HEK293 (cell line): ENCODE data around the gene RAE1.

ENCODE experiments used
- CTCF ChIA-PET: fragments of 350-600 bp; formaldehyde crosslinking; extraction: SDS; loops from one replicate; lab custom pipeline; 2021; ENCODE audit warnings: antibody characterized with exemption; lab: Yijun Ruan, JAX
- POLR2A ChIA-PET: fragments of 300-600 bp; formaldehyde crosslinking; extraction: SDS; loops from one replicate; lab custom pipeline; 2020; ENCODE audit warnings: antibody characterized with exemption, inconsistent platforms; lab: Yijun Ruan, JAX
- H3K27ac ChIP-seq: fragments of 200-500 bp; sonication (Bioruptor generic); 2 replicates; pipeline ENCODE4 v1.5.1; 2014; ENCODE audit warnings: low read depth, low read length, control low read depth, inconsistent platforms; ENCODE audit errors: extremely low read depth
- H3K36me3 ChIP-seq, 2 experiments: fragments of 200-500 bp in 1 of 2; sonication (Bioruptor generic) in 1 of 2; 1 replicate in 1 of 2; 2 replicates in 1 of 2; pipeline ENCODE4 v1.5.1; 2014 to 2017; ENCODE audit warnings: inconsistent platforms in 2 of 2, low read length in 2 of 2; ENCODE audit not compliant: control insufficient read depth in 2 of 2, insufficient read depth in 1 of 2
- H3K4me1 ChIP-seq: fragments of 200-500 bp; sonication (Bioruptor generic); 2 replicates; pipeline ENCODE4 v1.5.1; 2014; ENCODE audit warnings: mild to moderate bottlenecking, low read length, inconsistent platforms; ENCODE audit not compliant: control insufficient read depth, insufficient read depth
- H3K4me3 ChIP-seq: 2 replicates; pipeline ENCODE4 v1.5.1; 2011; ENCODE audit warnings: low read depth, mild to moderate bottlenecking, control low read depth, low read length, moderate library complexity
- H3K9me3 ChIP-seq: fragments of 200-500 bp; sonication (Bioruptor generic); 2 replicates; pipeline ENCODE4 v1.5.1; 2014; ENCODE audit warnings: low read depth, low read length, inconsistent platforms; ENCODE audit not compliant: control insufficient read depth, insufficient read depth
- GFI1B ChIP-seq: fragments of 450-650 bp; formaldehyde crosslinking; IDR thresholded peaks from 2 replicates; pipeline ENCODE4 v1.5.1; 2016; ENCODE audit warnings: missing biosample characterization, missing genetic modification characterization
- HOXC10 ChIP-seq: sonication (generic); formaldehyde crosslinking; IDR thresholded peaks from 2 replicates; pipeline ENCODE4 v1.8.1; 2023; ENCODE audit warnings: mild to moderate bottlenecking, missing genetic modification reagents
- OVOL3 ChIP-seq: fragments of 450-650 bp; formaldehyde crosslinking; IDR thresholded peaks from 2 replicates; pipeline ENCODE4 v1.5.1; 2016; ENCODE audit warnings: missing biosample characterization, missing genetic modification characterization
- SALL2 ChIP-seq: fragments of 450-650 bp; formaldehyde crosslinking; IDR thresholded peaks from 2 replicates; pipeline ENCODE4 v1.5.0; 2017; ENCODE audit warnings: missing biosample characterization, mild to moderate bottlenecking, missing genetic modification characterization, borderline replicate concordance
- SCRT1 ChIP-seq: fragments of 450-650 bp; formaldehyde crosslinking; IDR thresholded peaks from 2 replicates; pipeline ENCODE4 v1.5.1; 2016; ENCODE audit warnings: missing biosample characterization, missing genetic modification characterization, borderline replicate concordance
- ZFHX2 ChIP-seq: fragments of 450-650 bp; formaldehyde crosslinking; conservative IDR thresholded peaks from 2 replicates; pipeline ENCODE4 v1.5.1; 2016; ENCODE audit warnings: missing biosample characterization, missing genetic modification characterization
- ZIC2 ChIP-seq: fragments of 450-650 bp; formaldehyde crosslinking; IDR thresholded peaks from 2 replicates; pipeline ENCODE4 v1.5.1; 2016; ENCODE audit warnings: missing biosample characterization, missing genetic modification characterization
- ZNF10 ChIP-seq: fragments of 450-650 bp; formaldehyde crosslinking; IDR thresholded peaks from 2 replicates; pipeline ENCODE4 v1.5.1; 2017; ENCODE audit warnings: missing biosample characterization, missing genetic modification characterization
- ZNF114 ChIP-seq: fragments of 450-650 bp; formaldehyde crosslinking; IDR thresholded peaks from 2 replicates; pipeline ENCODE4 v1.5.0; 2017; ENCODE audit warnings: missing biosample characterization, missing genetic modification characterization
- ZNF138 ChIP-seq: fragments of 450-650 bp; formaldehyde crosslinking; IDR thresholded peaks from 2 replicates; pipeline ENCODE4 v1.5.1; 2016; ENCODE audit warnings: missing biosample characterization, missing genetic modification characterization, borderline replicate concordance
- ZNF473 ChIP-seq: fragments of 450-650 bp; formaldehyde crosslinking; IDR thresholded peaks from 2 replicates; pipeline ENCODE4 v1.5.1; 2017; ENCODE audit warnings: missing biosample characterization, missing genetic modification characterization
- ZNF555 ChIP-seq: fragments of 450-650 bp; formaldehyde crosslinking; conservative IDR thresholded peaks from 2 replicates; pipeline ENCODE4 v1.5.1; 2017; ENCODE audit warnings: missing biosample characterization, mild to moderate bottlenecking, missing genetic modification characterization, inconsistent platforms
- ZNF585B ChIP-seq: fragments of 450-650 bp; formaldehyde crosslinking; IDR thresholded peaks from 2 replicates; pipeline ENCODE4 v1.5.1; 2016; ENCODE audit warnings: missing biosample characterization, missing genetic modification characterization
- ZNF660 ChIP-seq: fragments of 450-650 bp; IDR thresholded peaks from 2 replicates; pipeline ENCODE4 v1.5.1; 2018; ENCODE audit warnings: missing biosample characterization, mild to moderate bottlenecking, missing genetic modification characterization
- ZNF791 ChIP-seq: fragments of 450-650 bp; formaldehyde crosslinking; IDR thresholded peaks from 2 replicates; pipeline ENCODE4 v1.5.1; 2016; ENCODE audit warnings: missing biosample characterization, missing genetic modification characterization
- ZSCAN30 ChIP-seq: fragments of 450-650 bp; IDR thresholded peaks from 2 replicates; pipeline ENCODE4 v1.5.1; 2018; ENCODE audit warnings: missing biosample characterization, mild to moderate bottlenecking, missing genetic modification characterization, moderate library complexity
- TF ChIP-seq, protein P1 (sequence below): fragments of 450-650 bp; formaldehyde crosslinking; IDR thresholded peaks from 2 replicates; pipeline ENCODE4 v1.5.1; 2017; ENCODE audit warnings: missing biosample characterization, missing genetic modification characterization
- TF ChIP-seq, protein P2 (sequence below): fragments of 450-650 bp; formaldehyde crosslinking; IDR thresholded peaks from 2 replicates; pipeline ENCODE4 v1.5.1; 2017; ENCODE audit warnings: missing biosample characterization, missing genetic modification characterization
- TF ChIP-seq, protein P3 (sequence below): fragments of 450-650 bp; formaldehyde crosslinking; IDR thresholded peaks from 2 replicates; pipeline ENCODE4 v1.5.1; 2017; ENCODE audit warnings: missing biosample characterization, mild to moderate bottlenecking, missing genetic modification characterization, moderate library complexity

The RAE1 gene

GRCh38 chr20:57398231-57398821 is 47.3 kb downstream of the RAE1 start:
- ChIA-PET POLR2A (no interaction called here), CTCF (interaction anchor here (0.8 kb wide), 1 partner anchor 14 kb away, joined by 3 read pairs; no protein-coding TSS in a partner anchor)
- TF ChIP-seq, protein P1, sequence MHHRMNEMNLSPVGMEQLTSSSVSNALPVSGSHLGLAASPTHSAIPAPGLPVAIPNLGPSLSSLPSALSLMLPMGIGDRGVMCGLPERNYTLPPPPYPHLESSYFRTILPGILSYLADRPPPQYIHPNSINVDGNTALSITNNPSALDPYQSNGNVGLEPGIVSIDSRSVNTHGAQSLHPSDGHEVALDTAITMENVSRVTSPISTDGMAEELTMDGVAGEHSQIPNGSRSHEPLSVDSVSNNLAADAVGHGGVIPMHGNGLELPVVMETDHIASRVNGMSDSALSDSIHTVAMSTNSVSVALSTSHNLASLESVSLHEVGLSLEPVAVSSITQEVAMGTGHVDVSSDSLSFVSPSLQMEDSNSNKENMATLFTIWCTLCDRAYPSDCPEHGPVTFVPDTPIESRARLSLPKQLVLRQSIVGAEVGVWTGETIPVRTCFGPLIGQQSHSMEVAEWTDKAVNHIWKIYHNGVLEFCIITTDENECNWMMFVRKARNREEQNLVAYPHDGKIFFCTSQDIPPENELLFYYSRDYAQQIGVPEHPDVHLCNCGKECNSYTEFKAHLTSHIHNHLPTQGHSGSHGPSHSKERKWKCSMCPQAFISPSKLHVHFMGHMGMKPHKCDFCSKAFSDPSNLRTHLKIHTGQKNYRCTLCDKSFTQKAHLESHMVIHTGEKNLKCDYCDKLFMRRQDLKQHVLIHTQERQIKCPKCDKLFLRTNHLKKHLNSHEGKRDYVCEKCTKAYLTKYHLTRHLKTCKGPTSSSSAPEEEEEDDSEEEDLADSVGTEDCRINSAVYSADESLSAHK (tag by site-specific recombination), result no peak
- TF ChIP-seq ZNF555 (tag by site-specific recombination), result no peak
- TF ChIP-seq SALL2 (tag by site-specific recombination), result no peak
- no peak for TF ChIP-seq ZIC2 (tag by site-specific recombination)
- Histone ChIP-seq H3K27ac (no peak overlapping the region), H3K4me3 (no peak overlapping the region), H3K4me1 (no peaks in the 10 kb centered on the region), H3K36me3 (peaks cover 0 to 98% of the 10 kb centered on the region in 2 experiments; a peak in 2 of 3 replicates), H3K9me3 (no peaks in the 10 kb centered on the region)

- Histone ChIP-seq H3K4me1 (no peaks in the 10 kb centered on the region), H3K9me3 (no peaks in the 10 kb centered on the region), H3K27ac (no peak overlapping the region), H3K36me3 (peaks cover 0 to 98% of the 10 kb centered on the region in 2 experiments; a peak in 2 of 3 replicates), H3K4me3 (no peak overlapping the region)
- TF ChIP-seq ZNF660 (tag by site-specific recombination), result no peak
- TF ChIP-seq ZNF138 (tag by site-specific recombination), result no peak
- TF ChIP-seq GFI1B (tag by site-specific recombination), result no peak
- TF ChIP-seq ZNF114 (tag by site-specific recombination), result no peak
- TF ChIP-seq ZNF473 (tag by site-specific recombination), result no peak
- no peak for TF ChIP-seq HOXC10 (CRISPR knock-in tag)
- no peak for TF ChIP-seq OVOL3
- TF ChIP-seq ZNF791 (tag by site-specific recombination), result no peak
- TF ChIP-seq, protein P2, sequence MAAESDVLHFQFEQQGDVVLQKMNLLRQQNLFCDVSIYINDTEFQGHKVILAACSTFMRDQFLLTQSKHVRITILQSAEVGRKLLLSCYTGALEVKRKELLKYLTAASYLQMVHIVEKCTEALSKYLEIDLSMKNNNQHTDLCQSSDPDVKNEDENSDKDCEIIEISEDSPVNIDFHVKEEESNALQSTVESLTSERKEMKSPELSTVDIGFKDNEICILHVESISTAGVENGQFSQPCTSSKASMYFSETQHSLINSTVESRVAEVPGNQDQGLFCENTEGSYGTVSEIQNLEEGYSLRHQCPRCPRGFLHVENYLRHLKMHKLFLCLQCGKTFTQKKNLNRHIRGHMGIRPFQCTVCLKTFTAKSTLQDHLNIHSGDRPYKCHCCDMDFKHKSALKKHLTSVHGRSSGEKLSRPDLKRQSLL (tag by site-specific recombination), result no peak
- TF ChIP-seq ZNF585B (tag by site-specific recombination), result no peak
- no peak for TF ChIP-seq SCRT1 (tag by site-specific recombination)
- no peak for TF ChIP-seq ZNF10 (tag by site-specific recombination)
- TF ChIP-seq ZSCAN30, result no peak
- TF ChIP-seq, protein P3, sequence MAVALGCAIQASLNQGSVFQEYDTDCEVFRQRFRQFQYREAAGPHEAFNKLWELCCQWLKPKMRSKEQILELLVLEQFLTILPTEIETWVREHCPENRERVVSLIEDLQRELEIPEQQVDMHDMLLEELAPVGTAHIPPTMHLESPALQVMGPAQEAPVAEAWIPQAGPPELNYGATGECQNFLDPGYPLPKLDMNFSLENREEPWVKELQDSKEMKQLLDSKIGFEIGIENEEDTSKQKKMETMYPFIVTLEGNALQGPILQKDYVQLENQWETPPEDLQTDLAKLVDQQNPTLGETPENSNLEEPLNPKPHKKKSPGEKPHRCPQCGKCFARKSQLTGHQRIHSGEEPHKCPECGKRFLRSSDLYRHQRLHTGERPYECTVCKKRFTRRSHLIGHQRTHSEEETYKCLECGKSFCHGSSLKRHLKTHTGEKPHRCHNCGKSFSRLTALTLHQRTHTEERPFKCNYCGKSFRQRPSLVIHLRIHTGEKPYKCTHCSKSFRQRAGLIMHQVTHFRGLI (tag by site-specific recombination), result no peak
- no peak for TF ChIP-seq ZFHX2 (tag by site-specific recombination)
- ChIA-PET CTCF (interaction anchor here (0.5 to 0.7 kb wide), 2 partner anchors 239 to 835 kb away, joined by 3 read pairs; no protein-coding TSS in a partner anchor), POLR2A (interaction anchor here (0.7 kb wide), 1 partner anchor 19 kb away, joined by 3 read pairs; no protein-coding TSS in a partner anchor)
Measured at GRCh38 chr20:57398901-57399535, 48.0 kb downstream of the RAE1 start.
